ENCODE results near the gene MBD3L3.
A peak's percentile ranks its signal among the peaks of the same experiment; 100 is the strongest.
"Not testable (repeated sequence)": the region's sequence is repeated elsewhere in the genome, so short reads cannot be mapped to it uniquely, and the experiment has no call there.

Gene MBD3L3

DNA sequence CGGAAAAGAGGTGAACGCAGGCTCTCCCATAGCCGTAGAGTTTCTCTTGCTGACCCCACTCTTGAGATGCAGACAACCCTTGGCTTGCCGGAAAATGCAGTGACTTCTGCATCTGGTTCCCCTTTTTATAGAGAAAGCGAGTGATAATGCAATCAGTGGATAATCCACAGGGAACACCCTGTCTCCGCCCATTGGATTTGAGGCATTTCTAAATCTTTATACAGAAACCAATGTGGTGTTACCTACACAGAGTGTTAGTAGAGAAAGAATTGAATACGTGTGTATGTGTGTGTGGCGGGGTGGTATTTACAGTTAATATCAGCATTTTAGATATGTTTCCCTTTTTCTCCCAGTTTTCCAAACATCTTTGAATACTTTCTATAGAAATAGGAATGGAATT, at the start of gene MBD3L3:
Gene MBD3L3, minus strand, starts transcription at position 101 of the 400 bp plus-strand sequence. Its CDS starts 71 bp downstream, at position 30.
- DNase-seq, result not testable (repeated sequence)

- DNase-seq, result no peak
Observed at GRCh38 chr19:7106711-7107657, 48.5 kb upstream of the MBD3L3 start.

DNA sequence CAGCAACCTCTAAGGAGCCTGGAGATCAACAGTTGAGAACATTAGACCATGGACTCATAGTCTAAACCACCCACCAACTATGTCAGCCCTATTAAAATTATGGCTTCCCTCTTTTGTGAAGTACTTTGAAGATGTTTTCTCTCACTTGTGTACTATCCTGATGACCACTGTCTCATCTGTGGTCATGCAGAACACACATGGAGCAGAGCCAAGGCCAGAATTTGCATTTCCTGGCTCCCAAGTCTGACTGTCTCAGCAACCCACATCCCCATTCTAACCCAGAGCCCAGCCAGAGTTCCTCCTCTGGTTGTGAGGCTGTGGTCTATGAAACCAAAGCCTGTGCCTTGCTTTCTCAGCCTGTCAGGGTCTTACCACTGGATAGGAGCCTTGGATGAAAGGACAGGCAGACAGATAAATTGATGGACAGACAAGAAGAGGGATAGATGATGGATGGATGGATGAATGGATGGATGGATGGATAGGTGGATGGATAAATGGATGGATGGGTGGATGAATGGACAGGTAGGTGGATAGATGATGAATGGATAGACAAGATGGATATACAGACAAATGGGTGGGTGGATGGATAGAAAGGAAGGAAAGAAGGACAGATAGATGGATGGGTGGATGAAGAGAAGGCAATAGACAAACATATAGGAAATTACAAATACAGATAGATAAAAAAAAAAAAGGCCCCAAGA, 46.4 kb upstream of the MBD3L3 start:
- no peak for DNase-seq

DNA sequence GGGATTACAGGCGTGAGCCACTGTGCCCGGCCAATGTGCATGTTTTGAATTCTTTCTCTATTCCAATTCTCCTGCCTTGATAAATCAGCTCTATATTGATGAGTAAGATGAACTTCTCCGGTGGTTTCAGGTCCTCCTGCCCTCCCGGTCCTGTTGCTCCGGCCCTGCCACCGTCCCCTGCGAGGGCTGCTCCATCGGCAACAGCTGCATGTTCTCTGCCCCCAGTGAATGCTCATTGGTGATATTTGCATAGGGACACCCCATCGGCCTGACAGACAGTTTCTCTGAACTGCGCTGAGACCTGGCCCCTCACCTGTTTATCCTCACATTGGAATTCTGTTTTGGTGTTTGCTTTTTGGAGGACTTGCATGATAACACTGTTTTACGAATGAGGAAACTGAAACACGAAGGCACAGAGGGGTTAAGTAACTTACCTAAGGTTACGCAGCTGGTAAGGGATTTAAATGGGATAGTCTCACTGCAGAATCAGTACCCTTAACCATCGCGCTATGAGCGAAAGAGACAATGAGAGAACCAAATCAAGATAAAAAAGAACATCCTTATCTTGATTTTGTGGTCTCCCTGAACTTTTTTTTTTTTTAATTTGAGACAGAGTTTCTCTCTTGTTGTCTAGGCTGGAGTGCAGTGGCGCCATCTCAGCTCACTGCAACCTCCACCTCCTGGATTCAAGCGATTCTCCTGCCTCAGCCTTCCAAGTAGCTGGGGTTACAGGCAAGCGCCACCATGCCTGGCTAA, 43.2 kb upstream of the MBD3L3 start:
- DNase-seq, result no peak

- DNase-seq, result no peak
Observed at GRCh38 chr19:7099597-7099921, 41.1 kb upstream of the MBD3L3 start.

DNA sequence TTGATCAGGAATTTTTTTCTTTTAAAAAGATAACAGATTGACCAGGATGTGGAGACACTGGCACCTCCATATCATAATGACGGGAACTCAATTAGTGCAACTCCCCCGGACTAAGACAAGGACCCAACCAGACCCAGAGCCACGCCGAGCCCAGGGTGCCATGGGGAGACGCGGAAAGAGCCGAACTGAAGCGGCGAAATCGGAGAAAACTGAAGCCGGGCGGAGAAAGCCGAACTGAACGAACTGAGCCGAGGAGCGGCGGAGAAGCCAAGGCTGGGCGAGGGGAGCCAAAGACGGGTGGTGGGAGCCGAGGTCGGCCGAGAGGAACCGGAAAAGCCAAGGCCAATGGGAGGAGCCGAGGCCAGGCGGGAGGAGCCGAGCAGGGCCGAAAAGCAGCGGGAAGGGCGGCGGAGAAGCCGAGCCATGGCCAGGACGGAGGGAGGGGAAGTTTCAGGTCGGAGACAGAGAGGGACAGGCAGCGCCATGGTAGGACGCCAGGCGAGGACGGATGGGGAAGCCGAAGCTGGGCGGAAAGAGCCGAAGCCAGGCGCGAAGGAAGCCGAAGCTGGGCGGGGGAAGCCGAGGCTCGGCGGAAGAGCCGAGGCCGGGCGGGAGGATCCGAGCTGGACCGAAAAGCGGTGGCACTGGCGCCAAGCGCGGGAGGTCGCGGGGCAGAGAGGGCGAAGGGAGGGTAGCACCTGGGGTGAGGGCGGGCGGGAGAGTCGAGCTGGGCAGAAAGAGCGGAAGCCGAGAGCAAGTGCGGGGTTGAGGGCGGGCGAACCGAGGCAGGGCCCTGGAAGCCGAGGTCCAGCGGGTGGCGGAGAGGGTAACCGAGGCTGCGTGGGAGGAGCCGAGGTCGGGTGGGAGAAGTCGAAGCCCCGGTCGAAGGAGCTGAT, 40.5 kb upstream of the MBD3L3 start:
- DNase-seq, result peak; percentile 96

- DNase-seq, result no peak
Observed at GRCh38 chr19:7098096-7098495, 39.6 kb upstream of the MBD3L3 start.

GRCh38 chr19:7088999-7089398, 30.5 kb upstream of the MBD3L3 start:
- DNase-seq, result no peak

GRCh38 chr19:7083076-7083956, 24.8 kb upstream of the MBD3L3 start:
- DNase-seq, result no peak

- DNase-seq, result no peak
Observed at GRCh38 chr19:7078008-7078407, 19.5 kb upstream of the MBD3L3 start.

DNA sequence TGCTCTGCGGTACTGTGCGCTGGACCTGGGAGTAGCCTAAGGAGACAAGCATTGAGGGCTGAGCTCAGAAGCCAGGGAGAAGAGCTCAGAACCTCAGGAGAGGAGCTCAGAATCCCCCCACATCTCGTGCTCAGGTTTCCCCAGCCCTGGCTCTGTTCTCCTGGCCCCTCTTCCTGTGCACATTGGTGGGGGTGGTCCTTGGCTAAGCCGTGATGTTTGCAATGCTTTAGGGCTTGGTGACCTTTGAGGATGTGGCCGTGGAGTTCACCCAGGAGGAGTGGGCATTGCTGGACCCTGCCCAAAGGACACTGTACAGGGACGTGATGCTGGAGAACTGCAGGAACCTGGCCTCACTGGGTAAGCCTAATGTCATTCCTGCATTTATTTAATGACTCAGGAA, 17.7 kb upstream of the MBD3L3 start:
- DNase-seq, result no peak

- DNase-seq, result no peak
Observed at GRCh38 chr19:7074705-7075282, 16.3 kb upstream of the MBD3L3 start.

GRCh38 chr19:7072541-7072940, 14.1 kb upstream of the MBD3L3 start:
- no peak for DNase-seq

- DNase-seq, result no peak
Observed at GRCh38 chr19:7069904-7070226, 11.4 kb upstream of the MBD3L3 start.

- DNase-seq, result peak; percentile 99
Observed at GRCh38 chr19:7069042-7069903, 10.8 kb upstream of the MBD3L3 start, which contains the start of gene ZNF557. TSS of gene ZNF557 (plus strand) at chr19:7069703. CDS start at chr19:7075075, 5,372 bp downstream.

DNA sequence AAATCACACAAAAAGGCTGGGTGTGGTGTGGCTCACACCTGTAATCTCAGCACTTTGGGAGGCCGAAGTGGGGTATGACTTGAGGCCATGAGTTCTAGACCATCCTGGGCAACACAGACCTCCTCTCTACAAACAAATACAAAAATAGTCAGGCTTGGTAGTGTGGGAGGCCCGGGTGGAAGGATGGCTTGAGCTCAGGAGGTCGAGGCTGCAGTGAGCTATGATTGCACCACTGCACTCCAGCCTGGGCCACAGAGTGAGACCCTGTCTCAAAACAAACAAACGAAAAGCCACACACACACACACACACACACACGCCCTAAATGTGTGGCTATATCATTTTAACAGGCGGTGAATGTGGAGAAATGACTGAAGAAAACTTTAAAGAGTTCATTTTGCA, 10.1 kb upstream of the MBD3L3 start:
- DNase-seq, result no peak

DNA sequence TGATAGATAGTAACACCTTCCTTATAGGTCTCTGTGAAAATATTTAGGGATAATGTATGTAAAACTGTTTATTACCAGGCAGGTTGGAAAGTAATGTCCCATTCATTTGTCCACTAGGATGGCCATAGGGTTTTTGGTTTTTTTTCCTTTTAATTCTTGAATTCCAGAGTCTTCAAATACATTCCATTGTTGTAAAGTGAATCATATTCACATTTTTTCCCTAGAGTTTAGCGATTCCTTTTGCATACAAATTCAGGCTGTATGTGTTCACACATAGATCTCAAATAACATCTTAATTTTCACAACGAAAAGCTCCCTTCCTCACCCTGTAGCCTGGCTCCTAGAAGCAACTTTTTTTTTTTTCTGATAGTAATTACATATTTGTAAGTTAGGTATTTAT, 9.2 kb upstream of the MBD3L3 start:
- DNase-seq, result no peak

GRCh38 chr19:7067122-7067521, 8.6 kb upstream of the MBD3L3 start:
- not testable (repeated sequence) for DNase-seq

DNA sequence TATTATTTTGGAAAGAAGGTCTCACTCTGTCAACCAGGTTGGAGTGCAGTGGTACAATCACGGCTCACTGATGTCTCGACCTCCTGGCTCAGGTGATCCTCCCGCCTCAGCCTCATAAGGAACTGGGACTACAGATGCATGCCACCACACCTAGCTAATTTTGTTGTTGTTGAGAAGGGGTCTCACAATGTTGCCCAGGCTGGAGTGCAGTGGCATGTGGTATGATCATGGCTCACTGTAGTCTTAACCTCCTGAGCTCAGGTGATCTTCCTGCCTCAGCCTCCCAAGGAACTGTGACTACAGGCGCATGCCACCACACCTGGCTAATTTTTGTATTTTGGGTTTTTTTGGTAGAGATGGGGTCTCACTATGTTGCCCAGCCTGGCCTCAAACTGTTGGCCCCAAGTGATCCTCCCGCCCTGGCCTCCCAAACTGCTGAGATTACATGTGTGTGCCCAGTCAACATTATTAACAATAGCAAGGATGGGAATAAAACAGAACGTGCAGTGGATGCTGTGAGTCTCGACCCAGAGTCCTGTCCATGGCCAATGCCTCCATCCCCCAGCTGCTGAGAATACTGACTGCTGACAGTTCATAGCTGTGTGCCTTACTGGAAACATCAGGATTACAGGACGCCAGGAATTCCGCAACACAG, 5.4 kb upstream of the MBD3L3 start:
- DNase-seq, result no peak

Measured in left hindlimb (tissue), 1 donor.